Activated T-cell treated with anti-CD3 and anti-CD28 coated beads, Interleukin-2, amount 50 U/mL, for 48 hours (primary cell): ENCODE measurements around the gene DGKA.

Source experiments
- DNase-seq, 2 experiments: peaks; one replicate each; pipeline ENCODE4 v3.0.0-alpha.2; 2020

The DGKA gene

GRCh38 chr12:55931780-55932550 lies 1.0 kb downstream of the DGKA start:
- DNase-seq, result peak; percentile 45 to 61

DNA sequence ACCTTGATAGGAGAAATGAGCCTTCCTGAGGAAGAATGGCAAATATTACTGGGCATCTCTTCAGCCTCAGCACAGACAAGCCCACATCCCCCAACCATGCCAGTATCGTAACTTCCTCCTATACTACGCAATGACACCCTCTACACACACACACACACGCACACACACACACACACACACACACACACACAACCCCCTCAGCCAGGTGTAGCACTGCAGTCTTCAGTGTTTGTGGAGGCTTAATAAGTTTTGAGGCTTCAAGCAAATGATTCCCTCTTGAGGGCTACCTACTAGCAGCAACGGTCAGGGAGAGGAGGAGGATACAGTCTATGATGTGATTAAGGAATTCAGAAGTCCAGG lies 1.6 kb downstream of the DGKA start:
- peak; percentile 51 to 56 for DNase-seq

- DNase-seq, result no peak
These were observed 2.3 kb downstream of the DGKA start for GRCh38 chr12:55933169-55933798.

GRCh38 chr12:55933799-55934742 lies 3.1 kb downstream of the DGKA start:
- no peak for DNase-seq

DNA sequence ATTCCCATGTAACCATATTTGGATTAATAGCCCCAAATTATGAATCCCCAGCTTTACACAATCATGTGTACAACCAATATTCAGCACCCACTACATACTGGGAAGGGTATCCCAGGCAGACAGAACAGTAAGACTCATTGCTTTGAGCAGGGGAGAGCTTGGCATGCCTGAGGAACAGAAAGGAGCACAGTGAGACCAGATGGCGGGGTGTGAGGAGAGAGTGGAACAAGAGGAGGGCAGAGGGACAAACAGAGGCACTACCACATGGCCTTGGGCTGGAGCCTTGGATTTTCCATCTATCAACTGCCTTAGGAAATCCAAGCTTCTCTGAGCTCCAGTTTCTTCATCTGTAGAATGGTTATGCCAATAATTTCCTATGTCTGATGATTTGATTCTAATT lies 3.8 kb downstream of the DGKA start:
- no peak for DNase-seq

- DNase-seq, result peak; percentile 62 to 64
These were observed 4.8 kb downstream of the DGKA start for GRCh38 chr12:55935738-55936151.

- DNase-seq, result no peak
These were observed 7.0 kb downstream of the DGKA start for GRCh38 chr12:55937981-55938380.

DNA sequence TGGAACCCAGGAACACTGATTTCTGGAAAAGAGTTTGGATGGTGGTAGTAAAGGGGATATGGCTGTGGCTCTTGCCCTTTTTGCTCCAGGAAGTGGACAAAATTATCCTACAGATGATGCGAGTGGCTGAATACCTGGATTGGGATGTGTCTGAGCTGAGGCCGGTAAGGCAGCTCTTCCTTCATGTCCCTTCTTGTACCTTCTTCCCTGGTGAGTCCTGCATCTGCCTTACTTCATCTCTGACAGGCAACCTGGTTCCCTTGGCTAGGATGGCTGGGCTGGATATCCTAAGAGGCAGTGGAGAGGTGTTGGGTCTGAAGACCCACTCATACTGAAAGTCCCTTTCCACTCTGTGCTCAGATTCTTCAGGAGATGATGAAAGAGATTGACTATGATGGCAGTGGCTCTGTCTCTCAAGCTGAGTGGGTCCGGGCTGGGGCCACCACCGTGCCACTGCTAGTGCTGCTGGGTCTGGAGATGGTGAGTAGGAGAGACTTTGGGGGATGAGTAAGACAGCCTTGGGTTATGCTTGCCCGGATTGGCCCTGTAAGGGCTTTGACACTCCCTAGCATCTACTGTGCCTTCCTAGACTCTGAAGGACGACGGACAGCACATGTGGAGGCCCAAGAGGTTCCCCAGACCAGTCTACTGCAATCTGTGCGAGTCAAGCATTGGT lies 8.0 kb downstream of the DGKA start:
- peak; percentile 57 to 63 for DNase-seq

DNA sequence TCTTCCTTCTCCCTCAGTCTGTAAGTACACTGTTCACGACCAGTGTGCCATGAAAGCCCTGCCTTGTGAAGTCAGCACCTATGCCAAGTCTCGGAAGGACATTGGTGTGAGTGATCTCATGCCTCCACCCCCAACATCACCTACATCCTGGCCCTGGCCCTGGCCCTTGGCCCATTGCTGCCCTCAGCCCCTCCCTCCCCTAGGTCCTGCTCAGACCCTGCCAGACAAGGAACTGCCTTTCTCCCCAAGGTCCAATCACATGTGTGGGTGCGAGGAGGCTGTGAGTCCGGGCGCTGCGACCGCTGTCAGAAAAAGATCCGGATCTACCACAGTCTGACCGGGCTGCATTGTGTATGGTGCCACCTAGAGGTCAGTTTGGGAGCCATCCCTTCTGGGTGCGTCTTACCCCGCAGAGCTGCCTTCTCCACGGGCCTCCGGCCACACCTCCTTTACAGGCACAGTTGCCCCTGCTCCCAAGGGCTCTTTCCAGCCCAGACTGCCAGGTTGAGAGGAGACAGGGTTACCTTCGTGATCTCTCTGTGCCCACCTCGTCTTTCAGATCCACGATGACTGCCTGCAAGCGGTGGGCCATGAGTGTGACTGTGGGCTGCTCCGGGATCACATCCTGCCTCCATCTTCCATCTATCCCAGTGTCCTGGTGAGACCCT lies 9.2 kb downstream of the DGKA start:
- DNase-seq, result peak; percentile 88 to 89

- DNase-seq, result no peak
These were observed 11.1 kb downstream of the DGKA start for GRCh38 chr12:55942055-55942454.

GRCh38 chr12:55942577-55943136 lies 11.7 kb downstream of the DGKA start:
- no peak for DNase-seq

- DNase-seq, result no peak
These were observed 15.6 kb downstream of the DGKA start for GRCh38 chr12:55946553-55946952.

- DNase-seq, result no peak
These were observed 24.4 kb downstream of the DGKA start for GRCh38 chr12:55955344-55955743.

DNA sequence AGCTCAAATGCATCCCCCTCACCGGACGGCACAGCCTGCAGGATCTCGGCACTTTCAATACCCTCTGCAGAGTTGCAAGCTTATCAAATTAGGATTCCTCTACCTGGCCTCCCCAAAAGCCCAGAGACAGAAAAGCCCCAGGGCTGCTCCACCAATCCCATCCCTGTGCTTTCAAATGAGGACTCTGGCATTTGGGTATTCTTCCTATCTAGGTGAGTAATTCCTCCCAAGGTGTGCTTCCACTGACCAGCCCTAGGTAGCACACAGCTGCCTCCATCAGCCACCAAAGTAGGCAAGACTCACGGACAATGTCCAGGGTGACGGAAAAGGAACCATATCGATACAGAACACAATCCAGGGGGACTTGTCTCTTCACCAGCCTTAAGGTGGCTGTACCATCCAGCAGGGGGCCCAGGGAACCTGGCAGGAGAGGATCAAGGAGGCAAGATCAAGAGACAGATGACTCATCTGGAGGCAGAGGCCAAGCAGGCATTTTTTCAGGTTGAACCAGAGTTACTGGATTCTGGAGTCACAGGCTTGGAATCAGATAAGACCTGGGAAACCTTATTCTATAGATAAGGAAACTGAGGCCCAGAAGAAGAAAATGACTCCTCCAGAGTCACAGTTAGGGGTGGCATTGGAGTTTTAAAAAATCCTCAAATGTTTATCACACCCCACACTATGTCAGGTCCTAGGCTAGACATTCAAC lies 25.0 kb downstream of the DGKA start:
- peak; percentile 68 to 70 for DNase-seq

GRCh38 chr12:55957106-55957859 lies 26.3 kb downstream of the DGKA start:
- DNase-seq, result no peak

DNA sequence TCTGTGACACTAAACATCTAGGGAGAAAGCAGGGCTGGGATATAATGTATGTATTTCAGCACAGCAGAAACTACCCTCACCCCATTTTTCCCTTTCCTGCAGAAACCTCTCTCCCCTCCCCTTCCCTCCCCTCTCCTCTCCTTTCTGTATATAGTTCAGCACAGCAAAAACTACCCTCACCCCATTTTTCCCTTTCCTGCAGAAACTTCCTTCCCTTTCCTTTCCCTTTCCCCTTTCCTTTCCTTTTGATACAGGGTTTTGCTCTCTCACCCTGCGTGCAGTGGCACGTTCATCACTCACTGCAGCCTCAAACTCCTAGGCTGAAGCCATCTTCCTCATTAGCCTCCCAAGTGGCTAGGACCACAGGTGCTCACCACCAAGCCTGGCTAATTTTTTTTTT lies 32.8 kb downstream of the DGKA start:
- DNase-seq, result no peak

DNA sequence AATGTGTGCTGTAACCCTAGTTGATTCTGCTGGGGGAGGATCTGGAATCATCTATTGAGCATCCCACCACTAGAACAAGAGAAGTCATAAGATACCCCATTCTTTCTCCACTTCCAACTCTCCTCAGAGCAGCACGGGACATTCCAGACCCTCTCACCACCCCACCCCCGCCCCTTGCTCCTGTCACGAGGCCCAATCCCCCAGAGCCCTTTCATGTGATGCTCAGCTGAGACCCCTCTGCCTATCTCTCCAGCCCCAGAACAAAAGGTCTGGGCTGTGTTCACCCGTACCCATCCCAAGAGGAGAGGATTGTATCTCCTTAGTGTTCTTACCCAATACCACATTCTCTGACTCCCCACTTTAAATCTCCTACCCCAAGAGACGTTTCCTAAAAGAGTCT lies 34.3 kb downstream of the DGKA start:
- no peak for DNase-seq

DNA sequence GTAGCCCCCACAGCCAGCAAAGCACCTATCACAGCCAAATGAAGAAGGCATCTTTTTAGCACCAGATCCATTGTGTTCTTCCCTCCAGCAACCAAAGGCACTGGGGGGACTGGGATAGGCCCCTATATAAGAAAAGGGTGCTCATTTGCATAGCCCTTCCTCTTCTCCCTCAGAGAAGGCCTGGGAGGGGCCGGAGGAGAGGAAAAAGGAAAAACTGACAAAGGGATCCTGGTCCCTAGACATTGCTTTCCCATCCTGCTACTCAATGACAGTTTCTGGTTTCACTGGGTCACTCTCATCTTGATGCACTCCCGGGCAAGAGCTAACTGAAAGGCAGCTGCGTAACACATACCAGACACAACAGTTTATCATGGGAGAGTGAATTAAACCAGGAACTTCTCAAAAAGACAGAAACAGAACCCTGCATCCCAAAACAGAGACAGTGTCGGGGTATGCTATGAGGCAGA lies 35.0 kb downstream of the DGKA start, which contains the start of gene PMEL:
TSS of gene PMEL (minus strand) at position 102 of the 467 bp plus-strand sequence. CDS start at position 71, 31 bp downstream.
- DNase-seq, result no peak

- peak; percentile 97 to 98 for DNase-seq
These were observed 35.7 kb downstream of the DGKA start, which contains the start of gene CDK2 for GRCh38 chr12:55966408-55967281. Gene CDK2, plus strand, starts transcription at chr12:55966830. Its CDS starts 179 bp downstream, at chr12:55967009.
